Measurements from ENCODE around the gene SDHB. TPM values are rescaled to one million over a fixed set of nuclear protein-coding genes. Genes with fewer than 3 reads are reported as not detected.

Gene SDHB
- 10 to 100 TPM; 38.9 to 59.4 TPM for total RNA-seq

GRCh38 chr1:17053685-17054410, at the start of gene SDHB:
Gene SDHB (minus strand): TSS chr1:17054032. CDS start chr1:17054019, 13 bp downstream.
- TF ChIP-seq POLR2A (IDR thresholded peaks at IDR 0.05) (peak; percentile 88 to 96 (median 91)), CTCF (IDR thresholded peaks at IDR 0.05) (peak in 1 of 7 experiments; percentile 22)
- Histone ChIP-seq H3K4me1 (peaks cover 29% of the 10 kb centered on the region), H3K9me3 (no peaks in the 10 kb centered on the region), H3K4me3 (peak within 1 kb of the TSS; percentile 57 to 84), H3K27me3 (no peaks in the 10 kb centered on the region), H3K36me3 (replicated peaks in 1 of 2; ENCODE audit: insufficient read depth in 1 of 2, low read depth in 2 of 2) (no peaks in the 10 kb centered on the region), H3K27ac (peak within 1 kb of the TSS; percentile 85 to 91 (median 90))
- 0 to 1% methylated on average over 3 to 41 of the region's 44 CpGs for WGBS, 2 donors
- DNase-seq (peak; percentile 99), ATAC-seq (peak; percentile 99)
- intact Hi-C loops (cut with DNase I), result no loop called here

- TF ChIP-seq CTCF (IDR thresholded peaks at IDR 0.05), result no peak
- TF ChIP-seq POLR2A (IDR thresholded peaks at IDR 0.05), result no peak
- WGBS, 2 donors, result 88% methylated on average over 2 of the region's 2 CpGs
- intact Hi-C loops (cut with DNase I), result no loop called here
These were observed 48.4 kb upstream of the SDHB start for GRCh38 chr1:17102232-17102631.

GRCh38 chr1:17101261-17101660, 47.4 kb upstream of the SDHB start:
- DNase-seq, result no peak
- no peaks in the 10 kb centered on the region for H3K9me3 ChIP-seq
- H3K27ac ChIP-seq, result no peak overlapping the region
- intact Hi-C loops (cut with DNase I), result no loop called here
- no peaks in the 10 kb centered on the region for H3K36me3 ChIP-seq (replicated peaks in 1 of 2; ENCODE audit: insufficient read depth in 1 of 2, low read depth in 2 of 2)
- H3K4me1 ChIP-seq, result no peaks in the 10 kb centered on the region
- ATAC-seq, result no peak
- 69 to 79% methylated on average over 3 to 4 of the region's 4 CpGs for WGBS, 2 donors
- H3K4me3 ChIP-seq, result no peak overlapping the region
- TF ChIP-seq POLR2A (IDR thresholded peaks at IDR 0.05), result no peak
- no peak for TF ChIP-seq CTCF (IDR thresholded peaks at IDR 0.05)
- H3K27me3 ChIP-seq, result no peaks in the 10 kb centered on the region

More at GRCh38 chr1:17102232-17102631, 48.4 kb upstream of the SDHB start:
- no peak for ATAC-seq
- Histone ChIP-seq H3K4me3 (no peak overlapping the region), H3K36me3 (replicated peaks in 1 of 2; ENCODE audit: insufficient read depth in 1 of 2, low read depth in 2 of 2) (no peaks in the 10 kb centered on the region), H3K9me3 (no peaks in the 10 kb centered on the region), H3K4me1 (no peaks in the 10 kb centered on the region), H3K27ac (no peak overlapping the region), H3K27me3 (no peaks in the 10 kb centered on the region)
- no peak for DNase-seq

- DNase-seq (no peak), ATAC-seq (no peak)
- intact Hi-C loops (cut with DNase I), result no loop called here
- no peaks in the 10 kb centered on the region for H3K36me3 ChIP-seq (replicated peaks in 1 of 2; ENCODE audit: insufficient read depth in 1 of 2, low read depth in 2 of 2)
- no peaks in the 10 kb centered on the region for H3K27me3 ChIP-seq
- WGBS, 2 donors, result 82 to 88% methylated on average over 10 of the region's 10 CpGs
- TF ChIP-seq POLR2A (IDR thresholded peaks at IDR 0.05) (no peak), CTCF (IDR thresholded peaks at IDR 0.05) (no peak)
- no peaks in the 10 kb centered on the region for H3K4me1 ChIP-seq
- H3K4me3 ChIP-seq, result no peak overlapping the region
- no peaks in the 10 kb centered on the region for H3K9me3 ChIP-seq
- H3K27ac ChIP-seq, result no peak overlapping the region
These were observed 45.9 kb upstream of the SDHB start for GRCh38 chr1:17099616-17100340.

All from body of pancreas (tissue), 4 donors.